IMR-90 (cell line): ENCODE data around the gene RASGRF1.

ENCODE experiments used
- BHLHE40 ChIP-seq: fragments of 150-350 bp; IDR thresholded peaks from 2 replicates; pipeline ENCODE4 v1.6.1; 2016; ENCODE audit warnings: mild to moderate bottlenecking, low read depth, low read length
- CEBPB ChIP-seq: IDR thresholded peaks from 2 replicates; pipeline ENCODE4 v1.6.1; 2012; ENCODE audit warnings: low read depth, low read length, improper control_type of control experiment
- MAZ ChIP-seq: IDR thresholded peaks from 2 replicates; pipeline ENCODE4 v1.6.1; 2012; ENCODE audit warnings: low read depth, mild to moderate bottlenecking, low read length, improper control_type of control experiment, moderate library complexity, borderline replicate concordance
- MXI1 ChIP-seq: IDR thresholded peaks from 2 replicates; pipeline ENCODE4 v1.6.1; 2012; ENCODE audit warnings: low read depth, mild to moderate bottlenecking, low read length, moderate library complexity, borderline replicate concordance
- POLR2A ChIP-seq: IDR thresholded peaks from 2 replicates; pipeline ENCODE4 v1.6.1; 2012; ENCODE audit warnings: mild to moderate bottlenecking, low read depth, low read length
- RAD21 ChIP-seq: IDR thresholded peaks from 2 replicates; pipeline ENCODE4 v1.6.1; 2012; ENCODE audit warnings: low read length, improper control_type of control experiment
- RCOR1 ChIP-seq: IDR thresholded peaks from 2 replicates; pipeline ENCODE4 v1.6.1; 2012; ENCODE audit warnings: mild to moderate bottlenecking, low read length, improper control_type of control experiment; ENCODE audit not compliant: insufficient replicate concordance
- TF ChIP-seq, protein P1 (sequence below): conservative IDR thresholded peaks from 2 replicates; pipeline ENCODE4 v1.5.1; 2012; ENCODE audit warnings: mild to moderate bottlenecking, low read depth, low read length, improper control_type of control experiment

- TF ChIP-seq RCOR1: no peak
- TF ChIP-seq MXI1: no peak
- TF ChIP-seq, protein P1, sequence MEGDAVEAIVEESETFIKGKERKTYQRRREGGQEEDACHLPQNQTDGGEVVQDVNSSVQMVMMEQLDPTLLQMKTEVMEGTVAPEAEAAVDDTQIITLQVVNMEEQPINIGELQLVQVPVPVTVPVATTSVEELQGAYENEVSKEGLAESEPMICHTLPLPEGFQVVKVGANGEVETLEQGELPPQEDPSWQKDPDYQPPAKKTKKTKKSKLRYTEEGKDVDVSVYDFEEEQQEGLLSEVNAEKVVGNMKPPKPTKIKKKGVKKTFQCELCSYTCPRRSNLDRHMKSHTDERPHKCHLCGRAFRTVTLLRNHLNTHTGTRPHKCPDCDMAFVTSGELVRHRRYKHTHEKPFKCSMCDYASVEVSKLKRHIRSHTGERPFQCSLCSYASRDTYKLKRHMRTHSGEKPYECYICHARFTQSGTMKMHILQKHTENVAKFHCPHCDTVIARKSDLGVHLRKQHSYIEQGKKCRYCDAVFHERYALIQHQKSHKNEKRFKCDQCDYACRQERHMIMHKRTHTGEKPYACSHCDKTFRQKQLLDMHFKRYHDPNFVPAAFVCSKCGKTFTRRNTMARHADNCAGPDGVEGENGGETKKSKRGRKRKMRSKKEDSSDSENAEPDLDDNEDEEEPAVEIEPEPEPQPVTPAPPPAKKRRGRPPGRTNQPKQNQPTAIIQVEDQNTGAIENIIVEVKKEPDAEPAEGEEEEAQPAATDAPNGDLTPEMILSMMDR: no peak
- no peak for TF ChIP-seq MAZ
- TF ChIP-seq BHLHE40: no peak
- TF ChIP-seq POLR2A: no peak
- TF ChIP-seq RAD21: no peak
- no peak for TF ChIP-seq CEBPB
Observed at GRCh38 chr15:79071901-79072300, 18.7 kb downstream of the RASGRF1 start.
